SK-N-SH (cell line): ENCODE data around the gene CANT1. TPM values are rescaled to one million over a fixed set of nuclear protein-coding genes. Genes with fewer than 3 reads are reported as not detected.
"Not testable (repeated sequence)": the region's sequence is repeated elsewhere in the genome, so short reads cannot be mapped to it uniquely, and the experiment has no call there.

ENCODE experiments used
- CTCF ChIA-PET: fragments of 300-600, 350-600 bp; formaldehyde crosslinking; extraction: SDS; loops from one replicate; lab custom pipeline; 2021; lab: Yijun Ruan, JAX
- POLR2A ChIA-PET: fragments of 350-600 bp; sonication (Branson Sonifier 250); formaldehyde crosslinking; extraction: SDS; loops from one replicate; lab custom pipeline; 2020; ENCODE audit warnings: antibody characterized with exemption, inconsistent platforms; lab: Yijun Ruan, JAX
- DNase-seq: peaks from one replicate; pipeline ENCODE4 v3.0.0; 2012
- H2AFZ ChIP-seq: fragments of 200-600 bp; sonication (generic); 2 replicates; pipeline ENCODE4 v1.8.1; 2016; ENCODE audit warnings: antibody characterized with exemption, mild to moderate bottlenecking, low read depth
- H3F3A ChIP-seq: fragments of 200-600 bp; sonication (generic); replicated peaks from 2 replicates; pipeline ENCODE3; 2016; ENCODE audit warnings: antibody characterized with exemption, mild to moderate bottlenecking; ENCODE audit not compliant: insufficient read depth
- H3K27ac ChIP-seq, 2 experiments: fragments of 200-500 bp in 1 of 2; fragments of 200-600 bp in 1 of 2; sonication (Bioruptor generic) in 1 of 2; sonication (generic), shearing (Covaris generic) in 1 of 2; 2 replicates each; pipeline versions ENCODE4 v1.5.1 to v1.6.1; 2014 to 2016; ENCODE audit warnings: low read depth in 2 of 2, inconsistent platforms in 1 of 2, low read length in 1 of 2, mild to moderate bottlenecking in 1 of 2, mixed read lengths in 1 of 2
- H3K27me3 ChIP-seq: fragments of 200-600 bp; sonication (generic), shearing (Covaris generic); 2 replicates; pipeline ENCODE4 v1.6.1; 2016; ENCODE audit warnings: mixed run types; ENCODE audit not compliant: insufficient read depth
- H3K36me3 ChIP-seq, 2 experiments: fragments of 200-500 bp in 1 of 2; fragments of 200-600 bp in 1 of 2; sonication (Bioruptor generic) in 1 of 2; sonication (generic) in 1 of 2; replicated peaks in 1 of 2; 2 replicates each; pipeline versions ENCODE3 to v1.5.1; 2014 to 2016; ENCODE audit warnings: low read length in 1 of 2, mild to moderate bottlenecking in 1 of 2; ENCODE audit not compliant: insufficient read depth in 2 of 2, control insufficient read depth in 1 of 2
- H3K4me1 ChIP-seq, 2 experiments: fragments of 200-500 bp in 1 of 2; fragments of 200-600 bp in 1 of 2; sonication (Bioruptor generic) in 1 of 2; sonication (generic), shearing (Covaris generic) in 1 of 2; 2 replicates each; pipeline versions ENCODE4 v1.5.1 to v1.6.1; 2014 to 2016; ENCODE audit warnings: low read depth in 1 of 2, low read length in 1 of 2, mixed run types in 1 of 2; ENCODE audit not compliant: insufficient read depth in 2 of 2, control insufficient read depth in 1 of 2
- H3K4me2 ChIP-seq: fragments of 200-600 bp; sonication (generic), shearing (Covaris generic); 2 replicates; pipeline ENCODE4 v1.6.1; 2017; ENCODE audit warnings: mixed run types
- H3K4me3 ChIP-seq, 2 experiments: fragments of 200-500 bp in 1 of 2; fragments of 200-600 bp in 1 of 2; sonication (Bioruptor generic) in 1 of 2; sonication (generic), shearing (Covaris generic) in 1 of 2; 2 replicates each; pipeline versions ENCODE4 v1.5.1 to v1.8.1; 2014 to 2016; ENCODE audit warnings: low read depth in 2 of 2, inconsistent platforms in 1 of 2, low read length in 1 of 2, mild to moderate bottlenecking in 1 of 2, mixed read lengths in 1 of 2, moderate library complexity in 1 of 2
- H3K79me2 ChIP-seq: fragments of 200-600 bp; sonication (generic); 2 replicates; pipeline ENCODE4 v1.8.1; 2017; ENCODE audit warnings: mild to moderate bottlenecking; ENCODE audit not compliant: insufficient read depth
- H3K9ac ChIP-seq: fragments of 200-600 bp; sonication (generic); 2 replicates; pipeline ENCODE4 v1.6.1; 2017; ENCODE audit warnings: mixed run types
- H3K9me2 ChIP-seq: fragments of 200-600 bp; sonication (generic); 2 replicates; pipeline ENCODE4 v1.6.1; 2017; ENCODE audit warnings: mixed run types
- H3K9me3 ChIP-seq: fragments of 200-600 bp; sonication (generic); 2 replicates; pipeline ENCODE4 v1.6.1; 2017; ENCODE audit warnings: mixed run types, mild to moderate bottlenecking, moderate library complexity
- H4K20me1 ChIP-seq: fragments of 200-600 bp; sonication (generic); 2 replicates; pipeline ENCODE4 v1.6.1; 2017; ENCODE audit warnings: mild to moderate bottlenecking, mixed run types; ENCODE audit not compliant: insufficient read depth
- EP300 ChIP-seq, 2 experiments: IDR thresholded peaks; 2 replicates each; pipeline versions ENCODE4 v1.4.0 to v1.6.1; 2012; ENCODE audit warnings: borderline replicate concordance in 1 of 2, low read depth in 1 of 2, low read length in 1 of 2
- EZH2phosphoT487 ChIP-seq: fragments of 200-600 bp; sonication (generic); IDR thresholded peaks from 2 replicates; pipeline ENCODE4 v1.6.1; 2017; ENCODE audit warnings: low read depth, mixed run types, mild to moderate bottlenecking, antibody characterized with exemption, moderate library complexity, borderline replicate concordance
- FOSL2 ChIP-seq: IDR thresholded peaks from 2 replicates; pipeline ENCODE4 v1.4.0; 2012; ENCODE audit warnings: low read depth, mild to moderate bottlenecking, moderate library complexity, borderline replicate concordance
- FOXJ3 ChIP-seq: sonication (generic); formaldehyde crosslinking; IDR thresholded peaks from 2 replicates; pipeline ENCODE4 v1.5.1; 2020; ENCODE audit warnings: mild to moderate bottlenecking, missing genetic modification reagents
- JUND ChIP-seq: IDR thresholded peaks from 2 replicates; pipeline ENCODE4 v1.4.0; 2012
- MXI1 ChIP-seq: IDR thresholded peaks from 2 replicates; pipeline ENCODE4 v1.6.1; 2012; ENCODE audit warnings: mild to moderate bottlenecking, low read depth, low read length, improper control_type of control experiment
- POLR2AphosphoS5 ChIP-seq: IDR thresholded peaks from 2 replicates; pipeline ENCODE4 v1.6.1; 2012; ENCODE audit warnings: low read depth, low read length
- RXRA ChIP-seq: IDR thresholded peaks from 2 replicates; pipeline ENCODE4 v1.4.0; 2012; ENCODE audit warnings: low read depth, mild to moderate bottlenecking, borderline replicate concordance
- SIN3A ChIP-seq: IDR thresholded peaks from 2 replicates; pipeline ENCODE4 v1.6.1; 2012; ENCODE audit warnings: low read depth, mild to moderate bottlenecking, low read length, moderate library complexity, borderline replicate concordance
- TAF1 ChIP-seq: IDR thresholded peaks from 2 replicates; pipeline ENCODE4 v1.6.1; 2012; ENCODE audit warnings: low read depth, mild to moderate bottlenecking, low read length, moderate library complexity, borderline replicate concordance
- TEAD4 ChIP-seq: IDR thresholded peaks from 2 replicates; pipeline ENCODE4 v1.4.0; 2012; ENCODE audit warnings: mild to moderate bottlenecking, borderline replicate concordance; ENCODE audit not compliant: insufficient read depth
- USF2 ChIP-seq: fragments of 150-350 bp; IDR thresholded peaks from 2 replicates; pipeline ENCODE4 v1.6.1; 2017; ENCODE audit warnings: antibody characterized with exemption, low read length, low read depth, borderline replicate concordance
- whole genome bisulfite sequencing: methylation state at CpG from one replicate; pipeline ENCODE4 v1.1.6; 2017; ENCODE audit warnings: low lambda C conversion rate; 5-methylcytosine and 5-hydroxymethylcytosine counted together
- polyA plus RNA-seq, 3 experiments: library from polyadenylated mRNA; depleted of rRNA; stranded (reverse); fragments of >200 nt; gene quantifications; 2 replicates each; pipeline ENCODE4 v1.2.3, GENCODE V29; 2012
- TF ChIP-seq, protein P1 (sequence below): IDR thresholded peaks from 2 replicates; pipeline ENCODE4 v1.4.0; 2012; ENCODE audit warnings: low read depth, borderline replicate concordance
- TF ChIP-seq, protein P2 (sequence below): IDR thresholded peaks from 2 replicates; pipeline ENCODE4 v1.4.0; 2012; ENCODE audit warnings: low read depth, borderline replicate concordance

CANT1 gene
- polyA plus RNA-seq, 1 of the 3 experiments (the other 2 are of a cell fraction) = 87.4 TPM

- DNase-seq = no peak
- H3K79me2 ChIP-seq = no peaks in the 10 kb centered on the region
- TF ChIP-seq, protein P1, sequence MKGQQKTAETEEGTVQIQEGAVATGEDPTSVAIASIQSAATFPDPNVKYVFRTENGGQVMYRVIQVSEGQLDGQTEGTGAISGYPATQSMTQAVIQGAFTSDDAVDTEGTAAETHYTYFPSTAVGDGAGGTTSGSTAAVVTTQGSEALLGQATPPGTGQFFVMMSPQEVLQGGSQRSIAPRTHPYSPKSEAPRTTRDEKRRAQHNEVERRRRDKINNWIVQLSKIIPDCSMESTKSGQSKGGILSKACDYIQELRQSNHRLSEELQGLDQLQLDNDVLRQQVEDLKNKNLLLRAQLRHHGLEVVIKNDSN = no peak
- TF ChIP-seq, all 33 proteins: peak for 0
- Histone ChIP-seq H3K4me2 (no peak overlapping the region), H3K27ac (no peak overlapping the region), H3K4me1 (no peaks in the 10 kb centered on the region), H3K9ac (no peak overlapping the region), H3K9me3 (no peaks in the 10 kb centered on the region), H3K36me3 (no peaks in the 10 kb centered on the region), H3F3A (peaks cover 4% of the 10 kb centered on the region), H3K9me2 (no peaks in the 10 kb centered on the region), H2AFZ (no peak overlapping the region), H3K4me3 (no peak overlapping the region), H3K27me3 (no peaks in the 10 kb centered on the region), H4K20me1 (no peaks in the 10 kb centered on the region)
- ChIA-PET CTCF (interaction anchor here (1.6 to 2.8 kb wide), 2 partner anchors 15 to 25 kb away, joined by 4 to 12 read pairs; no protein-coding TSS in a partner anchor), POLR2A (no interaction called here)
- 90% methylated on average over 7 of the region's 7 CpGs for WGBS
These were observed 63.4 kb downstream of the CANT1 start for GRCh38 chr17:78946131-78946530.

DNA sequence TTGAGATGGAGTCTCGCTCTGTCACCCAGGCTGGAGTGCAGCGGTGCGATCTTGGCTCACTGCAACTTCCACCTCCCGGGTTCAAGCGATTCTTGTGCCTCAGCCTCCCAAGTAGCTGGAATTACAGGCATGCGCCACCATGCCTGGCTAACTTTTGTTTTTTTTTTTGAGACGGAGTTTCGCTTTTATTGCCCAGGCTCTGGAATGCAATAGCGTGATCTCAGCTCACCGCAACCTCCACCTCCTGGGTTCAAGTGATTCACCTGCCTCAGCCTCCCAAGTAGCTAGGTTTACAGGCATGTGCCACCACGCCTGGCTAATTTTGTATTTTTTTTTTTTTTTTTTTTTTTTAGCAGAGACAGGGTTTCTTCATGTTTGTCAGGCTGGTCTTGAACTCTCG is 64.1 kb downstream of the CANT1 start:
- DNase-seq, H3F3A ChIP-seq, H3K79me2 ChIP-seq, H3K9ac ChIP-seq, H3K27me3 ChIP-seq, H4K20me1 ChIP-seq, H3K9me3 ChIP-seq, H2AFZ ChIP-seq, H3K27ac ChIP-seq, H3K4me3 ChIP-seq, H3K4me2 ChIP-seq, H3K36me3 ChIP-seq, H3K4me1 ChIP-seq, POLR2A ChIA-PET, H3K9me2 ChIP-seq: not testable (repeated sequence)
- 94% methylated on average over 12 of the region's 12 CpGs for WGBS
- CTCF ChIA-PET = interaction anchor here (2.8 to 3.9 kb wide), 2 partner anchors 9 to 26 kb away, joined by 18 to 22 read pairs; no protein-coding TSS in a partner anchor

GRCh38 chr17:78944956-78945355 is 64.6 kb downstream of the CANT1 start:
- CTCF ChIA-PET = interaction anchor here (0.9 to 3.9 kb wide), 4 partner anchors 10 to 53 kb away, joined by 3 to 22 read pairs (median 10); no protein-coding TSS in a partner anchor
- no peaks in the 10 kb centered on the region for H3K79me2 ChIP-seq
- H3K4me1 ChIP-seq = peaks cover 4 to 5% of the 10 kb centered on the region in 2 experiments; a peak in 3 of 4 replicates
- POLR2A ChIA-PET = no interaction called here
- no peaks in the 10 kb centered on the region for H3K9me3 ChIP-seq
- H4K20me1 ChIP-seq = no peaks in the 10 kb centered on the region
- no peak overlapping the region for H3K27ac ChIP-seq
- no peaks in the 10 kb centered on the region for H3K9me2 ChIP-seq
- no peak overlapping the region for H3K4me2 ChIP-seq
- 66% methylated on average over 10 of the region's 10 CpGs for WGBS
- peaks cover 9% of the 10 kb centered on the region for H3F3A ChIP-seq
- H2AFZ ChIP-seq = no peak overlapping the region
- no peak overlapping the region for H3K9ac ChIP-seq
- no peak for DNase-seq
- no peaks in the 10 kb centered on the region for H3K36me3 ChIP-seq
- H3K4me3 ChIP-seq = no peak overlapping the region
- H3K27me3 ChIP-seq = no peaks in the 10 kb centered on the region
- TF ChIP-seq EZH2phosphoT487 (no peak), MXI1 (no peak), TAF1 (no peak), JUND (no peak), EP300 (IDR thresholded peaks at IDR 0.05; ENCODE audit: borderline replicate concordance in 1 of 2, low read depth in 1 of 2, low read length in 1 of 2) (no peak), RXRA (no peak), TEAD4 (no peak), SIN3A (no peak), USF2 (no peak), FOSL2 (no peak), POLR2AphosphoS5 (no peak), FOXJ3 (CRISPR knock-in tag) (no peak)
- TF ChIP-seq, protein P2, sequence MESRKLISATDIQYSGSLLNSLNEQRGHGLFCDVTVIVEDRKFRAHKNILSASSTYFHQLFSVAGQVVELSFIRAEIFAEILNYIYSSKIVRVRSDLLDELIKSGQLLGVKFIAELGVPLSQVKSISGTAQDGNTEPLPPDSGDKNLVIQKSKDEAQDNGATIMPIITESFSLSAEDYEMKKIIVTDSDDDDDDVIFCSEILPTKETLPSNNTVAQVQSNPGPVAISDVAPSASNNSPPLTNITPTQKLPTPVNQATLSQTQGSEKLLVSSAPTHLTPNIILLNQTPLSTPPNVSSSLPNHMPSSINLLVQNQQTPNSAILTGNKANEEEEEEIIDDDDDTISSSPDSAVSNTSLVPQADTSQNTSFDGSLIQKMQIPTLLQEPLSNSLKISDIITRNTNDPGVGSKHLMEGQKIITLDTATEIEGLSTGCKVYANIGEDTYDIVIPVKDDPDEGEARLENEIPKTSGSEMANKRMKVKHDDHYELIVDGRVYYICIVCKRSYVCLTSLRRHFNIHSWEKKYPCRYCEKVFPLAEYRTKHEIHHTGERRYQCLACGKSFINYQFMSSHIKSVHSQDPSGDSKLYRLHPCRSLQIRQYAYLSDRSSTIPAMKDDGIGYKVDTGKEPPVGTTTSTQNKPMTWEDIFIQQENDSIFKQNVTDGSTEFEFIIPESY = no peak
